GM12872 (cell line): ENCODE measurements around the gene FNDC8.

Source experiments
- TF ChIP-seq, protein P1 (sequence below): IDR thresholded peaks from 3 replicates; pipeline ENCODE4 v1.5.1; 2011; ENCODE audit warnings: low read depth, mild to moderate bottlenecking, low read length, moderate library complexity; ENCODE audit not compliant: insufficient read depth

The FNDC8 gene

DNA sequence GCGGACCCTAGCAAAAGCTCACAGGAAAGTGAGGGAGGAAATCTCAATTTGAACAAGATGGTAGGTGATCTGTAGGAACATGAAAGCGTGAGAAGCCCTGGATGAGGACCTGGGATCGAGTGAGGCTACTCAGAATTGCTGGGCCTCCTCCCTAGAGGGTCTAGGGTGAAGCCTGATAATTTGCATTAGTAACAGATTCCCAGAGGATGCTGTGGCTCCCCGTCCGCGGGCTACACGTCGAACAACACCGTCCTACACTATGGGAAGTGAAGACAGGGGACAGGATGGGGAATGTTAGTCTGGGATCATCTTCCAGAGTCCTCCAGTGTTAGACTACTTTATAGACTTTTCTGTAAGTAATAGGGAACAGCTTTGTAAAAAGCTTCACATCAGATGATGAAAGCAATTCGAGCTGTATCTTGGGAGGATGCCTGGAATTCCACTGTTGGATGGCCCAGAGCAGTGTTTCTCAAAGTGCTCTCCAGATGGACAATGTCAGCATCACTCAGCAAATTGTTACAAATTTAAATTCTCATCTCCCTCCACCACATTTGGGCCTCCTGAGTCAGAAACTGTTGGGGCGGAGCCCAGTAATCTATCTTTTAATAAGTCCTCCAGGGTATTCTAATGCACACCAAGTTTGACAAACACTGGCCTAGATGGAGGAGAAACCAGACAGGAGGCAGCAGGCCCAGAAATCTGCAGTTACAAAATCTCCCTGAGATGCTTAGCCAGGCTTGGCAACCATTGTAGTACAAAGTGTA is 6.5 kb downstream of the FNDC8 start:
- TF ChIP-seq, protein P1, sequence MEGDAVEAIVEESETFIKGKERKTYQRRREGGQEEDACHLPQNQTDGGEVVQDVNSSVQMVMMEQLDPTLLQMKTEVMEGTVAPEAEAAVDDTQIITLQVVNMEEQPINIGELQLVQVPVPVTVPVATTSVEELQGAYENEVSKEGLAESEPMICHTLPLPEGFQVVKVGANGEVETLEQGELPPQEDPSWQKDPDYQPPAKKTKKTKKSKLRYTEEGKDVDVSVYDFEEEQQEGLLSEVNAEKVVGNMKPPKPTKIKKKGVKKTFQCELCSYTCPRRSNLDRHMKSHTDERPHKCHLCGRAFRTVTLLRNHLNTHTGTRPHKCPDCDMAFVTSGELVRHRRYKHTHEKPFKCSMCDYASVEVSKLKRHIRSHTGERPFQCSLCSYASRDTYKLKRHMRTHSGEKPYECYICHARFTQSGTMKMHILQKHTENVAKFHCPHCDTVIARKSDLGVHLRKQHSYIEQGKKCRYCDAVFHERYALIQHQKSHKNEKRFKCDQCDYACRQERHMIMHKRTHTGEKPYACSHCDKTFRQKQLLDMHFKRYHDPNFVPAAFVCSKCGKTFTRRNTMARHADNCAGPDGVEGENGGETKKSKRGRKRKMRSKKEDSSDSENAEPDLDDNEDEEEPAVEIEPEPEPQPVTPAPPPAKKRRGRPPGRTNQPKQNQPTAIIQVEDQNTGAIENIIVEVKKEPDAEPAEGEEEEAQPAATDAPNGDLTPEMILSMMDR = no peak

DNA sequence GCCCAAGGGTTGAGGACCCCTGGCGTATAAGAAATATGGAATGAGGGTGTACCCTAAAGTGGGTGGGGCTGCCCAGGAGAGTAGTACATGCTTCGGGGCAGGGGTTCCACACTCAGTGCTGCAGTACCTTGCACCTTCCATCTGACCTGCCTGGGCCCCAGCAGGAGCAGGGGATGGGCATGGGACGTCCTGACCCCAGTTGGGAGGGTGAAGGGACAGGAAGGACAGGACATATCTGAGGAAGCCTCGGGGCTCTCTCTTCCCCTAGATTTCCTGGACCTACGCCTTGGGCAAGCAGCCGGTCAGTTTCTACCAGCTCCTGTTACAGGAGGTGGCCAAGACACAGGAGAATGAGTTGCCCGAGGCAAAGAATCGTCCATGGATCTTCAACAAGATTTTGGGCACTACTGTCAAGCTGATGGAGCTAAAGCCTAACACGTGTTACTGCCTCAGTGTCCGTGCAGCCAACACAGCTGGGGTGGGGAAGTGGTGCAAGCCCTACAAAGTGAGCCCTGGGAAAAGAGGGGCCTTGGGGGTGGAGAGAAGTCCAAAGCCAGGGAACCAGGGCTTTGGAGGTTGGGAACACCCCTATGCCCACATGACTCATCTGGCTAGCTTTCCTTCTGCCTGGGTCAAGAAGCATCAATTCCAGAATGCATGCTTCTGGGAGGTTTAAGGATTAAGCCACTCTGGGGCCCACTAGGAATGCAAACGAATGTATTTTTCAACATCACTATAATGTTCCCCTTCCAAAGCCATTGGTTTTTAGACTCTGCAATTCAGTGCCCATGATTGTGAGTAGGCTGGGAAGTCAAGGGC is 7.9 kb downstream of the FNDC8 start:
- TF ChIP-seq, protein P1 = no peak

- TF ChIP-seq, protein P1 = no peak
Observed at GRCh38 chr17:35129973-35130351, 8.5 kb downstream of the FNDC8 start.

- TF ChIP-seq, protein P1 = no peak
Observed at GRCh38 chr17:35130392-35130791, 9.0 kb downstream of the FNDC8 start.

GRCh38 chr17:35132099-35132498 is 10.7 kb downstream of the FNDC8 start:
- TF ChIP-seq, protein P1 = no peak

- TF ChIP-seq, protein P1 = no peak
Observed at GRCh38 chr17:35132816-35133550, 11.6 kb downstream of the FNDC8 start.

DNA sequence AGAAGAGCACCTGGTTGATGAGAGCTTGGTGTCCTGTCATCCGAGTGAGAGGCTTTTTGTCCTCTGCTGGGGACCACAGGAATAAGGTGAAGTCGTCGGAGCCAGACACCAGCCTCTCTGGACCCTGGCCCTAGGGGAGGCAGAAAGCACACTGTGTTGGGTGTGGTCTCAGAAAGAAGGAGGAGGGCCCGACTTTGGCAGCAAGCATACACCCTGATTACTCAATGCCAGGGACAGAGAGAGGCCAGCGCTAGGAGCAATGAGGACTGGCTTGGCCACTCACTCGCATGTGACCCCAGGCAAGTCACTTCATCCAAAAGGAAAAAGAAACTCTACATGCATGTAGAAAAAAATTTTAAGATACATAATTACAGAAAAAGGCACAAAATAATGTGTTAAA is 13.9 kb downstream of the FNDC8 start:
- TF ChIP-seq, protein P1 = no peak
